Peyer's patch (tissue), 4 donors: ENCODE measurements around the gene LHFPL5.

ENCODE experiments used
- POLR2A ChIP-seq, 2 donors: fragments of 450-650 bp; IDR thresholded peaks; one replicate each; pipeline ENCODE4 v1.5.1; 2017; ENCODE audit warnings: antibody characterized with exemption in 2 of 2, mild to moderate bottlenecking in 2 of 2, moderate library complexity in 2 of 2
- TF ChIP-seq, protein P1 (sequence below), 6 experiments: fragments of 450-650 bp in 4 of 6; fragments of 200-600 bp in 2 of 6; sonication (generic) in 1 of 6; IDR thresholded peaks; one replicate each; pipeline ENCODE4 v1.5.1; 2017 to 2019; ENCODE audit warnings: antibody characterized with exemption in 6 of 6, mild to moderate bottlenecking in 3 of 6, moderate library complexity in 1 of 6

DNA sequence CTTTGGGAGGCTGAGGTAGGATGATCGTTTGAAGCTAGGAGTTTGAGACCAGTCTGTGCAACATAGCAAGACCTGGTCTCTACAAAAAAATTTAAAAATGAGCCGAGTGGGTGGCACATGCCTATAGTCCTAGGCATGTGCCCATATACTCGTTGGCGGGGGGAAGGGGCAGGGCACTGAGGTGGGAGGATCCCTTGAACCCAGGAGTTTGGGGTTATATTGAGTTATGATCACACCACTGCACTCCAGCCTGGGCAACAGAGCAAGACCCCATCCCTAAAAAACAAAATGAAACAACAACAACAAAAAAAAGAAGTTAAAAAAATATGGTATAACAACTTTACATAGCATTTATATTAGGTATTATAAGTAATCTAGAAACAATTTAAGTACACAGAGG lies 47.8 kb downstream of the LHFPL5 start:
- TF ChIP-seq, protein P1, sequence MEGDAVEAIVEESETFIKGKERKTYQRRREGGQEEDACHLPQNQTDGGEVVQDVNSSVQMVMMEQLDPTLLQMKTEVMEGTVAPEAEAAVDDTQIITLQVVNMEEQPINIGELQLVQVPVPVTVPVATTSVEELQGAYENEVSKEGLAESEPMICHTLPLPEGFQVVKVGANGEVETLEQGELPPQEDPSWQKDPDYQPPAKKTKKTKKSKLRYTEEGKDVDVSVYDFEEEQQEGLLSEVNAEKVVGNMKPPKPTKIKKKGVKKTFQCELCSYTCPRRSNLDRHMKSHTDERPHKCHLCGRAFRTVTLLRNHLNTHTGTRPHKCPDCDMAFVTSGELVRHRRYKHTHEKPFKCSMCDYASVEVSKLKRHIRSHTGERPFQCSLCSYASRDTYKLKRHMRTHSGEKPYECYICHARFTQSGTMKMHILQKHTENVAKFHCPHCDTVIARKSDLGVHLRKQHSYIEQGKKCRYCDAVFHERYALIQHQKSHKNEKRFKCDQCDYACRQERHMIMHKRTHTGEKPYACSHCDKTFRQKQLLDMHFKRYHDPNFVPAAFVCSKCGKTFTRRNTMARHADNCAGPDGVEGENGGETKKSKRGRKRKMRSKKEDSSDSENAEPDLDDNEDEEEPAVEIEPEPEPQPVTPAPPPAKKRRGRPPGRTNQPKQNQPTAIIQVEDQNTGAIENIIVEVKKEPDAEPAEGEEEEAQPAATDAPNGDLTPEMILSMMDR (IDR thresholded peaks at IDR 0.05) = no peak
- no peak for TF ChIP-seq POLR2A (IDR thresholded peaks at IDR 0.05)
